CD1c-positive myeloid dendritic cell (primary cell): ENCODE results near the gene CACHD1.

Source experiments
- DNase-seq: peaks from one replicate; pipeline ENCODE4 v3.0.0-alpha.2; 2016; ENCODE audit errors: extremely low spot score

CACHD1 gene

GRCh38 chr1:64550510-64550909, 80.6 kb downstream of the CACHD1 start:
- no peak for DNase-seq

- DNase-seq: no peak
Measured at GRCh38 chr1:64550946-64551605, 81.1 kb downstream of the CACHD1 start.

- DNase-seq: no peak
Measured at GRCh38 chr1:64553285-64553684, 83.4 kb downstream of the CACHD1 start.

- DNase-seq: no peak
Measured at GRCh38 chr1:64555947-64556346, 86.0 kb downstream of the CACHD1 start.

GRCh38 chr1:64561993-64562392, 92.1 kb downstream of the CACHD1 start:
- DNase-seq: no peak

- no peak for DNase-seq
Measured at GRCh38 chr1:64563958-64564565, 94.1 kb downstream of the CACHD1 start.

- no peak for DNase-seq
Measured at GRCh38 chr1:64564891-64565290, 95.0 kb downstream of the CACHD1 start.

GRCh38 chr1:64567426-64568170, 97.7 kb downstream of the CACHD1 start:
- no peak for DNase-seq

- no peak for DNase-seq
Measured at GRCh38 chr1:64568171-64568450, 98.2 kb downstream of the CACHD1 start.

GRCh38 chr1:64569411-64569810, 99.5 kb downstream of the CACHD1 start:
- DNase-seq: no peak

GRCh38 chr1:64570267-64570855, 100.4 kb downstream of the CACHD1 start:
- DNase-seq: no peak

GRCh38 chr1:64572222-64572900, 102.4 kb downstream of the CACHD1 start:
- no peak for DNase-seq

GRCh38 chr1:64574301-64574700, 104.4 kb downstream of the CACHD1 start:
- DNase-seq: no peak

GRCh38 chr1:64575881-64576676, 106.2 kb downstream of the CACHD1 start:
- no peak for DNase-seq

GRCh38 chr1:64578270-64578973, 108.5 kb downstream of the CACHD1 start:
- no peak for DNase-seq

- DNase-seq: no peak
Measured at GRCh38 chr1:64579767-64580166, 109.8 kb downstream of the CACHD1 start.

GRCh38 chr1:64581135-64581842, 111.4 kb downstream of the CACHD1 start:
- no peak for DNase-seq

- DNase-seq: no peak
Measured at GRCh38 chr1:64581843-64582185, 111.9 kb downstream of the CACHD1 start.

GRCh38 chr1:64584479-64584878, 114.5 kb downstream of the CACHD1 start:
- DNase-seq: no peak

GRCh38 chr1:64588876-64589275, 118.9 kb downstream of the CACHD1 start:
- no peak for DNase-seq
